Inferior parietal cortex (tissue), 1 donor: Measurements from ENCODE around the gene CHI3L2.
"Not testable (repeated sequence)": the region's sequence is repeated elsewhere in the genome, so short reads cannot be mapped to it uniquely, and the experiment has no call there.

Experiments used
- DNase-seq: peaks from one replicate; pipeline ENCODE4 v3.0.0-alpha.2; 2016; ENCODE audit errors: extremely low spot score

The CHI3L2 gene

DNA sequence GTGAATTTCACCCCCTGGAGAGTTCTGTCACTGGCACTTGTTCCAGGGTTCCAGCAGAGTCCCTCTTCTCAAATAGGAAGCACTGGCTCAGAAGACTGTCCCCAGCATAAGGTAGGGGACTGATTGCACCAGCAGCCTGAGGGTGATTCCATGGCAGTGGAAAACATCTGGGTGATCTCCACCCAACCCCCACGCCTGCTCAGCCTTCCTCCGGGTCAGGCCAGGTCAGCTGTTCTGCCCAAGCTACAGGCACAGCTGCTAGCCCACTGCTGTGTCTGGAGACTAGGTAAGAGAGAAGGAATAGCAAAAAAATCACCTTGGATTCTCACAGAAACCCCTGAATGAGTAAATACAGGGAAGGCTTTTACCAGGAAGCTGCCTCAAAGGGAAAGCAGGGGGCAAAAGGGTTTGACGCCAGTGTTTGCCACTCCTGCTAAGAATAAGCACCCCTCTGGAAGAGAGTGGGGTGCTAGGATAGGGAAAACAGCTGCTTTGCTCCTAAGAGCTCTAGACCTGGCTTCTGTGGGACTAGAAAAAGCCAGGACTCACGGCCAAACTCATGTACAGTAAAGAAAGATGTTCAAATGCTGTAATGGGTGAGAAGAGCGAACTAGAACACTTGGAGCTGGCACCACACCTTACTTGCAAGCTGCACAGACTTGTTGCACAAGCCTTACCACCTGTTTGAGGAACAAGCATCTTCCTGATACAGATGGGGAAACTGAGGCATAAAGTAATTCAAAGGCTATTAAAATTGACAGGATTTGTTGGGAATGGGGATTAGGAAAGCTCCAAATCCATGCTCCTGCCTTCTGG lies 26.0 kb upstream of the CHI3L2 start:
- DNase-seq: no peak

DNA sequence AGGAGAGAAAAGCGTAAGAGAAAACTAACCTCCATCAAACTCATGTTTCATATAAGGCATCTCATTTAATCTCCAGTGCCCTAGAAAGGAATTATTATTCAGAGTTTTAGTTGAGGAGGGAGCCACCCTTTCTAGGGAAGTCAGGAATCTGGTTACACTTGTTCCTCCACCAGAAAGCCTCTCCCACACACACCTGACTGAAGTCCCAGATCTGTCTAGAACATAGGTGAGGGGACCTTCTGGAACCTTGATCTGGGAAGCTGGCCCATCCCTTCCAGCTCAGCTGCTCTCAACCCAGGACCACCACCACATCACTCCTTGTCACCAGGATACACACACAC lies 25.2 kb upstream of the CHI3L2 start:
- no peak for DNase-seq

DNA sequence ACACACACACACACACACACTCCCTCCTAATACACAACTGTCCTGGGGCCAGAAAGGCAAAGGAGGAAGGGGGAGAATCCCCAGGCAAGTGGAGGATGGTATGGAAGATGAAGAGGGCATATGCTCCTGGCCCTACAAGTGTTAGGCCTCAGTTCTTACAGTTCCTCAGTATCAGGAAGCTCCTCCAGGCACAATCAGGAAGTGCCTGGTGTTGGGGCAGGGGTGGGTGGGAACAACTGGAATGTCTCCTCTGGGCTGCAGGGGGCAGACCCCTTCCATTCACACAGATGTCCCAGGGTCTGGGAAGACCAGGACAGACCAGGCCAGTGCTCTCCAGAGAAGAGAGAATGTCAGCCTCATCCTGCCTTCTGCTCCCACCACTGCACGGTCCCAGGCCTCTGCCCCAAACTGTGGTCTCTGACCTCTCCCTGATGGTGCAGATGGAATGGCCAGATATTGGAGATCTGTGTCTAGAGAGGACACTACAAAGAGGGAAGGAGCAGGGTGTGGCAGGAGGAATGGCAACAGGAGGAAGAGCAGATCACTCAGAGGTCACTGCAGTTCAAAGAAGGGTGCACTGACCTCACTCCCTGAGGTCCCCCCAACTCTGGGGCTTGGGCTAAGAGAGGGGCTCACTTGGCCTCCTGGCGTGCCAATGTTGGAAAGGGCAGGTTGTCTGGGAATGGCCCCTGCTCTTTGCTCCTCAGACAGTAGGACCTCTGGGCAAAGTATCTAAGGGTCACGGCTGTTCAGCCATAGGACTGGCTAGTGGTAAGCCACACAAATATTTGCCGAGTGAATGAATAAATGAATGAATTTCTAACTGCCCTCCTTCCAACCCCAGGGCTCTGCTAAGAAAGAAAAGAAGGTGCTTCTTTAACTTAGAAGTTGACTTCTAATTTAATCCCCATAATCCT lies 24.5 kb upstream of the CHI3L2 start:
- DNase-seq: no peak

DNA sequence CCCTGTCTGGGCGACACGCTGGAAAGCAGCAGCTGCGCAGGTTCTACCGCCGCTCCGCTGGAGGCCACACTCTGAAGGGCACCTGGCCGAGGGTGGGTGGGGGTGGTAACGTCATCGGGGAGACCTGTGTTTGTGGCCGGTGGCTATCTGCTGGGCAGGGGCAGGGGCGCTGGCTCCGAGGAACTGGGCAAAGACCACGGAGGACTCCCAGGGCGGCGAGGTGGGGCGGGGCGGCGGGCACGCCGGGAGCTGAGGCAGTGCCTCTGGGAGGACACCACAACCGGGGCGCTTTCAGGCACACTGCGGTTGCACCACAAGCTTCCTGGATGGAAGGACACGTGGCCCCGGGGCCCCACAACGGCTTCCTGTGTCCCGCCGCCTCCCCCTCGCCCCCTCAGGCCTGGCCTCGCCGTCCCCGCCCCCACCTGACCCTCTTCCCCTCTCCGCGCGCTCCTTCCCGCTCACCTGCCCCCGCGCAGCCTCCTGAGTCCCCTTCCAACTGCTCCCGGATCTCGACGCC lies 23.8 kb upstream of the CHI3L2 start:
- no peak for DNase-seq

DNA sequence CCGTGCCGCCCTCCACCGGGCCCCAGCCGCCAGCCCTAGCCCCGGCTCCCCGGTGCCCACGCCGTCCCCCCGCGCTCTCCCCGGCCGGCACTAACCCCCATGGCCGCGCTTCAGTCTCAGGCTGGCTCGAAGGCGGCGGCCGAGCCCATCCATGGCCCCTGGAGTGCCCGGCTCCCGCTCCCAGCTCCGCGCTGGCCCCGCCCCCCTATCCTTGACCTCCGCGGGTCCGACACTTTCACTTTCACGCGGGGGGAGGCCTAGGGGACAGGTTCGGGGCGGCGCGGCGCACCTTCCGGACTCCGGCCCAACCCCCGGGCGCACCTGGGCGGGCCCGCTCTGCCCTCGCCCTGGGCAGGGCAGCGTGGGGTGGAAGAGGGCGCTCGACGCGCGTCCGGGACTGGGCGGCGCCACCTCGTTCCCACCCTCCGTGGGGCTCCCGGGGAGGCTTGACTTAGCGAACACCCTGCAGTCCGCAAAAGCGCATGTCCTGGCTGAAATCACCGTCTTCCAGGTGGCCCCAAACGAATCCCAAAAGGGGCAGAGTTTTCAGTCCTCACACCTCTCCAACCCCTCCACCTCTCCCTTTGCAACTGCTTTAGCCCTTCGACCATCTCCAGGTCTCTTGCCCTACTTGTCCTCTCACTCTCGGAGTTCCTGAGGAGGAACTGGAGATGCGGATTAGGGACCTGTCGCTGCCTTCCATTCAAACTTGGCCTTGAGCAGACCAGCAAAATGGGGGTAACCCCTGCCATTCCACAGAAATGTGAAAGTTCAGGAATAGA lies 23.1 kb upstream of the CHI3L2 start:
- no peak for DNase-seq

DNA sequence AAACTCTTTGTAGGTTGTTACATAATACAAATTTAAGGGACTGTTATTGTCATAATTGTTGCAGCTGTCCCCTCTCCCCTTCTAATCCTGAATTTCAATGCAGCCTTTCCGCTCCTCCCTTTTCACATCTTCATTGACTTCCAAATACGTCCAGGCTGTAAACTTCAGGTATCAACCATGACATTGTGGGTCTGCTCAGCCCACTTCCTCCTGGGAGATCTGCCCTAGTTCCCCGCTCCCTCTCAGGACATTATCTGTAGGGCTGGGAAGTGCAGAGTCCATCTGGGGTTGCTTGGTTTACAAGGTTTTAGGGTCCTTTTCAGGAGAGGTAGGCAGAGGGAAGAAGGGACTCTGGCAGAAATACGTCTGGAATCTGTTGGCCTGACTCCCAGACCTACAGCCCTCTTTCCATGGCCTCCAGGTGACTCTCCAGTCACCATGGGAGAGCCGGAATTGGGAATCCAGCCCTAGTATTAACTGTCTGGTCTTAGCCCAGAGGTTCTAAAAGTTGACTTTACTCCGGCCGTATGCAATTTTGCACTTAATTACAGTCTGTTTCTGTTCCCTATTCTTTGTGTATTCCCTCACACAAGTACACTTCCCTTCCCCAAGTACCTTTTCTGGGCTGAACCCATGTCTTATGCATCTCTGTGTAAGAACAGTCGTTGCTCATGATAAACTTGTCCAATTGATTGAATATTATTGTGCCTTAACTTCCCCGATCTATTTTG lies 22.4 kb upstream of the CHI3L2 start:
- DNase-seq: no peak

DNA sequence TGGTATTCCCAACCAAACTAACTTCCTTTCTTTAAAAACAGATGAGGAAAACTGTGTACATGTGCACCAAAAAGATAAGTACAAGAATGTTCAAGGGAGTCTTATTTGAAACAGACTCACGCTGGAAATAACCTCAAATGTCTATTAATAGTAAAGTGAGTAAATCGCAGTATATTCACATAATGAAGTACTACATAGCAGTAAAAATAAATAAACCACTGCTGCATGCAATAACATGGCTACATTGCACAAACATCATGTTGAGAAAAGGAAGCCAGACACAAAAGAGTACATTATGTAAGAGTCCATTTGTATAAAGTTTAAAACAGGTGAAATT lies 21.8 kb upstream of the CHI3L2 start:
- DNase-seq: no peak

DNA sequence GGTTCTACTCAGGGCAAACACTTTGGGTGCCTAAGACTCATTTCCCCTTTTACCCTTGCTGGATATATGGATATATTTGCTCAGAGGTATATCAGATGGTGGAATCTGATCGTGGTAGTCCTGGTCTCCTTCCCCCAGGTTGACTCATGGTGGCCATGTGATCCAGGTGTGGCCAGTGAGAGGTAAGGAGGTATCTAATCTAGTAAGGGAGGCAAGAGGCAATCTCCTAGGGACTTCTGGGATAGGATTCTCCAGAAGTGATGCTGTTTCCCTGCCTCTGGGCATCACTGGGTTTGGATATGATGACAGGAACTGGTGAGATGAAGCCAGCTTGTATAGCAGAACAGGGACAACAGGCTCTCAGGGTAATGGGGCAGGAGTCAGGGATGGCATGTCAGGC lies 18.6 kb upstream of the CHI3L2 start:
- DNase-seq: no peak

DNA sequence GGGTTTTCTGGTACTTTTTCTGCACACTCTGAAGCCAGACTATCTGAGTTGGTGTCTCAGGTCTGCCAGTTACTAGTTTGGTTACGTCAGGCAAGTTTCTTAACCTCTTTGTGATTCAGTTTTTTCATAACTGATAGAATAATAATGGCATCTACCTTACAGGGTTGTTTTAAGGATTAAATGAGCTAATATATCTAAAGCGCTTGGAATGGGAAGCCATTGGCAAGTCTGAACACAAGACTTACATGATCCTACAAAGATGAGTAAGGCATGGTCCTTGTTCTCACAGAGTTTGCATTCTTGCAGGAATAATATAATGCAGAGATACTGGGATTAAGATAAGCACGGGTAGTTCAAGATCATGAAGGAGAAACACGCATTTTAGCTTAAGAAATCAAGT lies 17.9 kb upstream of the CHI3L2 start:
- no peak for DNase-seq

DNA sequence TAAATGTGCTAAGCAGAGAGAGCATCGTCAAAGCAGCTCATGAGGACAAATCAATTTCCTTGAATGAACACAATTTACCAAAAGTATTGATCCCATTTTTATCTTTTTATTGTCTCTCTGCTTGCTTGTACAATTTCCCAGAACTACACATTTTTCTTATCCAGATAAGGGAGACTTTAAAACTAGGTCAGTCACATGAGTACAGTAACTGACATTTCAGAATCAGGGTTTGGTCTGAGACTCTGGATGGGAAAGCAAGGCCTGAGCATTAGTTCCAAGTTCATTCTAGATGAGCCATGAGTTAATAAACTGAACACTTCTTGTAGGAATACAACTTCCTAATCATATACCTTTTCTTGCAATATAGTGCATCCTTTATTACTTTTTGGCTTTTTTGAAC lies 15.6 kb upstream of the CHI3L2 start:
- DNase-seq: no peak

DNA sequence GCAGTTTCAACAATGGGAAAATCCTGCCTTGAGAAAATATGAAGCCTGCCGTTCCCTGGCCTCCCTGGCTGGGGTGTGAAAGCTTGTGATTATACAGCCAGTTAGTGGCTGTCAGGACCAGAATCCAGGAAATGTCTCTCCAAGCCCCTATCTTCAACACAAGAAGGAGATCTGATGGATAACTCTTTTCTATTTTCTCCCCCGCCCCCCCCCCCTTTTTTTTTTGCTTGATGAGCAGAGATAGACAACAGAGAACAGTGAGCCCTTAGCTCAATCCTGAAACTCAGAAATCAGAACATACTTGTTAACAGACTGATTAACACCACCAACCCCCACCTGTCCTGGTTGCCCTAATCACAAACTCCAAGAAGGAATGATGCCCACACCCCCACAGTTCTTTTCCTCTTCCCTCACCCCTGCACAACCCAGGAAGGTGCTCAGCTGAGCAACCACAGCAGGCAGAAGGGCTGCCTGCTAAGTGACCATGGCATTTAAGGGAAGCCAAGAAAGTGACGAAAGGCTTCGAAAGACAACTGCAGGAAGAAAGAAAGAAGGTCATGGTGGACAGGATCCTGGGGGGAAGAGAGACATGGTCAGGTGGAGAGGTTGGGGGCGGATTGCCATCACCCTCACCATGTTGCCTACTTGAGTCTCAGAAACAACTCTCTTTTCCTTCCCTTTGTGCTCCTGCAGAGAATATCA lies 14.7 kb upstream of the CHI3L2 start:
- DNase-seq: no peak

DNA sequence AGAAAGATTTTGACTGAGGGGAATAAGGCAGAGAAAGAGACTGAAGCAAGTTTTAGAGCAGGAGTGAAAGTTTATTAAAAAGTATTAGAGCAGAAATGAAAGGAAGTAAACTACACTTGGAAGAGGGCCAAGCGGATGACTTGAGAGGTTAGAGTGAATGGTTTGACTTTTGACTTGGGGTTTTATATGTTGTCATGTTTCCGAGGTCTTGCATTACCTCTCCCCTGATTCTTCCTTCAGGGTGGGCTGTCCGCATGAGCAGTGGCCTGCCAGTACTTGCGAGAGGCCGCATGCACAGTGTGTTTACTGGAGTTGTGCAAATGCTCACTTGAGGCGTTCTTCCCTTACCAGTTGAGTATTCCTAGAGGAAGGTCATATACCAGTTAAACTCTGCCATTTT lies 14.1 kb upstream of the CHI3L2 start:
- DNase-seq: no peak

DNA sequence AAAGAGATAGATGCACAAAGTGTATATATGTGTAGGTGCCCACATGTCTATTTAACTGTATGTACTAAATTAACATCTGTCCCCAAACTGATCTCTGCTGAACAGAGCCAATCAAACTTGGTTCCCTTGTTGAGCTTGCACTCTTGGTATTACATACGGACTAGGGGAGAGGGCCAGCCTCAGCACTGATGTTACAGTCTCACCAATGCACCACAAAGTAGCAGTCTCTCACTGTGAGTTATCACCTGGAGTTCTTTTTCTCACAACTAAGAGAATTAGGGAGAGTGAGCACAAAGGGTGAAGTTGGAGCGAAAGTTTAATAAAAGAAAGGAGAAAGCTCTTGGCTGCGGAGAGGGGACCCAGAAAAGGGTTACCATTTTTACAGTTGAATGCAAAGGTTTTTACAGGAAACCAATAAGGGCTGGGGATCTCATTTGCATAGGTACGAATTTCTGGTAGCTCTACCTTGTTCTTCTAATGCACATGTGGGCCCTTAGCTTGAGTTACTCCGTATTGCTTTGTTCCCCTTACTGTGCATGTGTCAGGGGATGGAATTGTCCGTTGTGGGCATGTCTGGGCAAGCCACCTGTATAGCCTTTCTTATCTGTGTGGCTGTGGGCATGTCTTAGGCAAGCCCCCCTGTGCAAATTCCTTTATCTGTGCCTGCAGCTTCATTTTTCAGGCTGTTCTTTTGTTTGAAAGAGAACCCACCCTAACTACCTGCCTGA lies 13.3 kb upstream of the CHI3L2 start:
- no peak for DNase-seq

DNA sequence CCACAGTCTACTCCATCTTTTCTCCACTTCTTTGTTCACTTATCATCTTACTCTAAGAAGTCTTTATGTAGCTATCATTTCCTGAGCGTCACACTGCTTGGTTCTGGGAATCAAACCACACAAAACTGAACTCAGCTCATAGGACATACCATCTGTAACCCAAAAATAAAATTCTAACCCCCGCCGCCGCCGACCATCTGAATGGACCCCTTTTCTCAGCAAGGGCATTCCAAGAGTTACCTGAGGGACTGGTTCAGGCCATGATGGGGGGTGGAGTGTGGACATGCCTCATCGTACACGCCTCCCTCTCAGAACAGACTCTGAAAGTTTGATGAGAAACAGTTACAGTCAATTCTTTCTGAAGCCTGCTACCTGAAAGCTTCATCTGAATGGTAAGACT lies 12.6 kb upstream of the CHI3L2 start:
- DNase-seq: no peak

DNA sequence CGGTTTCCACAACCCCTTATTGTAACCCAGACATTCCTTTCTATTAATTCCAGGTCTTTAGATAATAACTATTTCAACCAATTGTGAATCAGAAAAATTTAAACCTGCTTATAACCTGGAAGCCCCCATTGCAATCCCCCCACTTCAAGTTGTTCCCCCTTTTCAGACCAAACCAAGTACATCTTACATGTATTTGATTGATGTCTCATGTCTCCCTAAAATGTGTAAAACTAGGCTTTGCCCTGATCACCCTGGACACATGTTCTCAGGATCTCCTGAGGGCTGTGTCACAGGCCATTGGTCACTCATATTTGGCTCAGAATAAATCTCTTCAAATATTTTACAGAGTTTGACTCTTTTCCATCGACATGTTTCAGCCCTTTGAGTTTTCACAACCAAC lies 12.2 kb upstream of the CHI3L2 start:
- DNase-seq: not testable (repeated sequence)

DNA sequence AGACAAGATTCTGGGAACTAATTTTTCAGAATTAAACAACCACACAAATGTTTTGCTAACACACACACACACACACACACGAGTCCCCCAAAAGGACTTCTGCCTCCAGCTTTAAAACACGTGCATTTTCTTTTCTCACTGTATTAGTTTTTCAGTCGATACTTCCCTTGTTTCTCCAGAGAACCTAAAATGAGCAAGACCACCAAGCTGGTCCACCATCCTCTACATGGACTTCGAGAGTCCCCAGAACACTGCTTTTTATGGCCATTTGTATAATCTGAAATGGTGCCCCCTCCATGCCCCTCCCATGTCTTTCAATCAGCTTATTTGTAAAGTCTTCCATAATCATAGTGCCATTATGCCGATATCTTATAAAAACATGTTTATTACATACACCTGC lies 10.8 kb upstream of the CHI3L2 start:
- no peak for DNase-seq

DNA sequence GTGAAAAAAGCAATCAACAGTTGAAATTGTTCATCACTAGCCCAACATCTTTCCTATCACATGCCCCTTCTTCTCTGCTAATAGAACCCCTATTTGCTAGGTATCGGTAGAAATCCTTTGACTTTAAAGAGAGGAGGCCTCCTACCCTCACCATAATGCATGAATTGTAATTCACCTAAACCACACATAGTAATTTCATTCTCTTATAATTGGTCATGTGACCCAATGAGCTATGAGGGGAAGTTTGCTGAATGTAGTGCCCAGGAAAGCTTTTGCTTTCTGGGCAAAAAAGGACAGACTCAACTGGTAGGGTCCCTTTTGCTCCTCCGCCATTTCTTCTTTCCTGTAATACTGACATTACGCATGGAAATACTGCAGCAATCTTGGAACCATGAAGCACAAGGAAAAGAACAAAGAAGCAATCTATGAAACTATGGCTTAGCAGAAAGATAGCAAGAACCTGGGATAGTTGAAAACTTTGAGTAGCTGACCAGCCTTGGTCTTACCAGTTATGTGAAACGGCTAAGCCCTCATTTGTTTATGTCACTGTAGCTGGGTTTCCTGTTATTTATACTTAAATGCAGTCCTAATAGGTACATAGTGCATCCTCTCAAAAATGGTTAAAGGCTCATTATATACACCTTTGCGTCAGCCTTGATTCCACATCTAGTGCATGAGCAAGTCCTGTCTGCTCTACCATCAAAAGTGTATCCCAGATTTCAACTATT lies 10.2 kb upstream of the CHI3L2 start:
- no peak for DNase-seq

DNA sequence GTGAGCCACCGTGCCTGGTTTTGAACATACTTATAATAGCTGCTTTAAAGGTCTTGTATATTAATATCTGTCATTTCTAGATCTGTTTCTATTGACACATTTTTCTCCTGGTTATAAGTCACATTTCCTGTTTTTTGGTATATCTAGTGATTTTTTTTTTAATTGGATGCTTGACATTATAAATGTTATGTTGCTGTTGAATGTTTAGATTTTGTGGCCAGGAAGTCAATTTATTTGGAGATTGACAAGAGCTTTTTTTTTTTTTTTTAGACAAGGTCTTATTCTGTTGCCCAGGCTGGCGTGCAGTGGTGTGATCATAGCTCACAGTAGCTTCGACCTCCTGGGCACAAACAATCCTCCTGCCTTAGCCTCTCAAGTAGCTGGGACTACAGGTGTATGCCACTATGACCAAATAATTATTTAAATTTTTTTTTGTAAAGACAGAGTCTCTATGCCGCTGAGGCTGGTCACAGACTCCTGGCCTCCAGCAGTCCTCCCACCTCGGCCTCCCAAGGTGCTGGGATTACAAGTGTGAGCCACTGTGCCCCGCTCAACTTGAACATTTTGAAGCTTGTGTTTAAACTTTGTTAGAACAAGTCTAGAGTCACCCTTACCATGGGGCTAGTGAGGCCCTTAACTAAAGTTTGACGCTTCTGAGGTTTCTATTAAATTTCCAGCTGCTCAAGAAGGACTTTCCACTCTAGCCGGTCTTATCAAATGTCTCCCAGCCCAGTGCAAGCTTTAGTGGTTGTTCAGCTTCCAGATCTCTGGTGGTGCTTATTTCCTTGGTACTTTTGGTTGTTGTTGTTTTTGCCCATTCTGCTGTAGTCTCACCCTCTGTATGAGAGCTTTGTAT lies 8.6 kb upstream of the CHI3L2 start:
- no peak for DNase-seq
